GM21367 (cell line): ENCODE measurements around the gene PXDC1.
"Not testable (repeated sequence)": the region's sequence is repeated elsewhere in the genome, so short reads cannot be mapped to it uniquely, and the experiment has no call there.

ENCODE experiments used
- ATAC-seq: cut with Tn5 transposase; IDR thresholded peaks from one replicate; pipeline ENCODE4 v1.9.1; 2021; ENCODE audit not compliant: unreplicated experiment

The PXDC1 gene

DNA sequence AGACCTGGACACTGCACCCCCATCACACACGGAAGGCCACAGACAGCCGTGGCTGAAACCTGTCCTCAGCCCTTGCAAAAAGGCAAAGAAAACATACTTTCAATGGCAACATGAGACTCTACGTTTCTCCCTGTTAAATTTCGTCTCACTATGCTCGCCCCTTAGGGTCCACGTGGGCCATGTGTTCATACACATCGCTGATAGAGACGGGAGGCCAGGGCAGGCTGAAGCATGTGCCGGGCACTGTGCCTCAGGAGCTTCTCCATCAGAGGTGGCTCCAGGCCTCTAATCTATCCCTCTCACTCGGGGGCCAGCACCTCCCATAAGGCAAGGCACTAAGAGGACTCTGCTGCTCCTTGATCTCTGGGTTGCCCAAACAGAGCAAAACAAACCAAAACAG, 17.5 kb downstream of the PXDC1 start:
- no peak for ATAC-seq

DNA sequence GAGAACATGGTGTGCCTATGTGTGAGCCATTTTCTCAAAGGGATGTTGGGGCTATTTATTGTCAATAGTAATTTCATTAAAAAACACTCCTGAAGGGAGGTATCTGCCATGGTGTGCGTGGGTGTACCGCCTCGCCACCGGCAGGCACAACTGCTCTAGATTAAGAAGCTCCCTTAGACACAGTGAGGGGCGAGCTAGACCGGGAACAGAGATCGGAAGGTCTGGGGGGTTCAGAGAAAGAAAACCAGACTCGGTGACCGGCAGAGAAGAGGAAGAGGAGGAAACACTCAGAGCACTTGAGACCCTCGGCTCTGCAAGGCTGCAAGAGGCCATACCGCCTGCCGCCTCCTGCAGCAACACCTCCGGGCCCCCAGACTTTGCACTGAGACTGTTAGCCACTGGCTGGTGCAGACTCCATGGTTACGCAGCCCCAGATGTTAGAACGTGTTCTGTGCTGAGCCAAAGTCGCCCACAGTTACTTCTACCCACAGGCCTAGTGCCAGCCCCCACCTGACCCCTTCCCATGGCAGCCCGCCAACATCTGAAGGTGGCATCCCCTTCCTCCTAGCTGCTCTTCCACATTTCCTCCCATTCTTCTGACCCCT, 18.1 kb downstream of the PXDC1 start:
- no peak for ATAC-seq

DNA sequence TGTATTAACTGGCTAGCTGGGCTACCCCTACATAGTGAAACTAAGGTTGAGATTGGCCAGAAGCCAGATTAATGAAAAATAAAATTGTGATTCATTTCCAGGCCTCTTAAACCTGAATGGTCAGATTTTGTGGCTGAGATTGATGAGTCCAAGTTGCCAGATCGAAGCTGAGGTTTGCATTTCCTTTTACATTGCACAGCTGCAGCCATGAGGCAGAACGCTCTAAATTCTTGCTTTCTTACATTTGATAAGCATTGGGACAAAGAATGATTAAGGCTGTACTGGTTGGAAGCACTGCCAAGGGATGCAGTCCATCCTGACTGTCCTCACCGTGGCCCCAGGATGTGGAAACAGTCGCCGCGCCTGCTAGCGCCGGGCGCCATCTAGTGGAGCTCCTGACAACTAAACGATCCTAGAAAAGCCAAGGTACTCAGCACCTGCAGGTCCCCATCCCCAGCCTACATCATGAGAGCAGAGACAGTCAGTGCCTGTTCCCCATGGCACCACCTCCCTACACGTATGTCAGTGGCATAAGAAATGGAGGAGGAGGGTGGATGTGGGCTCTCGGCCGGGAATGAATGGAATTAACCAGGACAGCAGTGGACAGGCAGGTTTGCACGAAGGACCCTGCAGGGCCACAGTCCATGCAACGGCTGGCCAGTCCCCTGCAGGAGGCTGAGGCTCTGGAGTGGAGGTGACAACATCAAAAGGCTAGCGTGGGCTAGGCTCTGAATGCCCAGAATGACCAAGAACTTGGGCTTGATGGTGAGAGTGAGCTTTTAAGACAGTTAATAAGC, 19.0 kb downstream of the PXDC1 start:
- ATAC-seq = no peak

DNA sequence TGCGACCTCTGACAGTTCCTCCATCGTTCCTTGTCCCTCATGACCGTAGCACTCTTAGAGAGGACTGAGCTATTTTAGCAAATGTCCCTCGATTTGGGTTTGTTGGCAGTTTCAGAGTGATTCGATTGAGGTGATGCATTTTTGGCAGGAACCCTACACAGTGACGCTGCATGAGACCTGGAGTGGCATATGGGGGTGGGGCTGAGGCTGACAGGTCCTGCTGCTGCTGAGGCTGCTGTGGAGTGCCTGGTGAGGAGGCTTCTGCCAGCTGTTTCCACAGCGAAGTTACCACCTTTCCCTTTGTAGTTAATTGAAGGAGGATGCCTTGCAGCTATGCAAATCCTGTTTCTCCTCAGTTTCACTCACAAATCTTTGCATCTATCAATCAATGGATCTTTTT, 19.8 kb downstream of the PXDC1 start:
- ATAC-seq = no peak

DNA sequence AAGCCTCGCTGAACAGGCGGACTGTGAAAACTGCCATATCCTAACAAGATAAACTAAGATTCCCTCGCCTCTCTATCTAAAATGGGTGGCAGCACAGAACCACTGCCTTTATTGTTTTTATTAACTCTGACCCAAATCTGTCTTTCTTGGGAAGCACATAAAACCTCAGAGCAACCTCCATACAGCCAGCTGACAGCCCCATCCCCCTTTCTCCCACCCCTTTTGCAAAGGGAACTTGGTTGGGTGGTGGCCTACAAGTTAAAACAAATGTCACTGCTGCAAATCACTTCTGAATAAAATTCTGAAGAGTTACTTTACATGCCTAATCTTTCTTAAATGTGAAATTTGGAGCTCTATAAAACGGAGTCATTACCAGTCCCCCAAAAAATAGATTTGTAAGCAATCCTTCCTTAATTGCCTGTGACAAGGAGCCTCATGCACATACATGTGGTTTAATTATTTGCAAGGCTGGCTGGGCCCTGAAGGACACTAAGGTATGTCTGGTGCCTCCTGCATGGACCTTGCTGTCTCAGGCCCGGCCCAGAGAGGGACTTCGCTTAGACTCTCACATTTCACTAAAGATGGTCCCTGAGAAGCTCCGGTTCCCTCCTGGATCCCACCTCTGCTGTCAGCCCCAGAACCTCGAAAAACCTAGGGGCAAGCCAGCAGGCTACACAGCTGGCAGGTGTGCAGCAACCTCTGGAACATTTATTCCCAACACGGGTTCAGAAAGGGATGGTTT, 21.7 kb downstream of the PXDC1 start:
- ATAC-seq = no peak

DNA sequence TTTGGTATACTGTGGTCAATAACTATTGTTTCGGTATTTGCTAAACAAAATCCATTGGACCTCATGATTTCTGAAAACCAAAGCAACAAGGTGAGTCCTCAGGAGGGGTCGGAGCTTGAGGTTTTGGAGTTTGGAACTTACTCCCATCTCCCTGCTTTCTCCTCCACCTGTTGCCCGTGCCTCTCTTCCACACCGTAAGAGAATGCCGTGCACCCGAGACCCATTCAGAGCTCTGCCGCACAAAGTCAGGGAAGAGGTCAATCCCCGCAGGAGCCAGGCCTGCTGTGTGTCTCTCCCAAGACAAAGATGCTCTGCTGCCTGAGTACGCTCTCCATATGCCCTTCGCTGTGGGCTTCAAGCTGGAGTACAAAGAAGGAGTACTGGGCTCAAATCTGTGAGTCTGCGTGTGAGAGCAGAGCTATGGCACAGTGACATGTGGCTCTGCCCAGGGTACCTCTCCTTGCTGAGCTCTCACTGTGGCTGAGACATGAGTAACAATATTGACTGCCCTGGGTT, 23.9 kb downstream of the PXDC1 start:
- ATAC-seq = no peak

DNA sequence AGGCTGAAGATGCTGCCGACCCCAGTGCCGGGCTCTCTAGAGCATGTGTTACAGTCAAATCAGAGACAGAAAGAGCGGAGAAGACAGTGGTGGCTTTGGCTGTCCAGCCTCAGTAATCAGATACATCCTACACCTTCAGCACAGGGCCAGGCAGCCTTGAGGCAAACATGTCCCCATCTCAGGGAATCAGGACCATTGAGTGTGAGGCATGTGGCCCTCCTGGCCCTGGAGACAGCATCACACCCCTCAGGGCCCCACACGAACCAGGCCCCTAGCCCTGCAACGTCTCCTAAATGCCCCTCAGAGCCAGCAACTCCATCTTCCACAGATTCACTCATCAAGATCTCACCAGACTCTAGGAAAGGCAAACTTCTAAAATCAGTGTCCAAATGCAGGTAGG, 24.5 kb downstream of the PXDC1 start:
- ATAC-seq = no peak

DNA sequence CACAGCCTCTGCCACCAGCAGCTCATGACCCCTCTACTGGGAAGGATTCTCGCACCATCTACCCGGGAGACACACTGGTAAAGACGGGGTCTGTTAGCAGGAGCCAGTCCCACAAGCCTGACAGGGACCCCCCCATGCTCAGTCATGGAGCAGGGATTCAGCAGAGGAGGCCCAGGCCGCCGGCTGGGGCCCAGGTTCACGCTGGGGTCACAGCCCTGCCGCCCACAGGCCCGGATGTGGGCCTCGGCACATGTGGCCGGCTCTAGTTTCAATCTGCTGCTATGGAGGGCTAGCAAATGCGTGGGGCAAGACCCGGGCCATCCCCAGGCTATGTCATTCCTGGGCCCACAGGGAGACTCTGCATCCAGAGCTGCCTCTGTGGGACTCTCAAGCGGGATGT, 25.1 kb downstream of the PXDC1 start:
- no peak for ATAC-seq

DNA sequence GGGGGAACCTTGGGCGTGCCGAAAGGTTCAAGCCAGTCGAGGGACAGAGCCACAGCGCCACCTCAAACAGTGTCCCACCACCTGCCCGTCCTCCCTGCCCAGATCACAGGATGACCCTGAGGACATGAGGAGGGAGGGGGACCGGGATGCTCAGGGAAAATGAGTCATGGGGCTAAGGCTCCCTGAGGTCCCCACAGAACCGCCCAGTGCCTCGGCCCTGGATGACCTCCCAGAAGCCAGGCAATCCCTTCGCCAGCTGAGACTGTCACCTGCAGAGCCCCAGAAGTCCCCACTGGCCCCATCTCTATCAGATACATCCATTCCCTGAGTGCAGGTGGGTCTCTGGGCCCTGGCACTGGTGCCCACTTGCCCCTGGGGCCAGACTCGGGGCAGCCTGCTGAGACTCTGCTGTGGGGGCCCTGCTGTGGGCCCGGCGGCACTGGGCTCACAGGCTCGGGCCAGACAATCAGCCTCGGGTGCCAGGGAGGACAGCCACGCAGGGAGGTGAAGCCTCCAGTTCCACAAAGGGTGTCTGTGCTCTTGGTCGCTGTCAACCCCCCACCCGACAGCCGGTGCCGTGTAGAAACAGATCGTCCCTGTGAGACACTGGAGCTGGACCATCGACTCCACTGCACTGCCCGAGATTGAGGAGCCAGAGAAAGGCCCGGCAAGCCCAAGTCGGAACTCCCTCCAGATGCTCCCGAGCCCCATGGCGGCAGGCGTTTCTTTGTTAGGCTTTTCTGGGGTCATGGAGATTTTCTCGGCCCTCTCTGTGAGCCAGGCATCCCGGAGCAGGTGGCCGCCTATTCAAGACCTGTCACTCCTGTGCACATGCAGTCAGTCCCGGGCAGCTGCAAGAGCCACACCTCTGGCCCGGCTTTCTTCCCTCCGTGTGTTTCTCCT, 26.1 kb downstream of the PXDC1 start:
- ATAC-seq = no peak

DNA sequence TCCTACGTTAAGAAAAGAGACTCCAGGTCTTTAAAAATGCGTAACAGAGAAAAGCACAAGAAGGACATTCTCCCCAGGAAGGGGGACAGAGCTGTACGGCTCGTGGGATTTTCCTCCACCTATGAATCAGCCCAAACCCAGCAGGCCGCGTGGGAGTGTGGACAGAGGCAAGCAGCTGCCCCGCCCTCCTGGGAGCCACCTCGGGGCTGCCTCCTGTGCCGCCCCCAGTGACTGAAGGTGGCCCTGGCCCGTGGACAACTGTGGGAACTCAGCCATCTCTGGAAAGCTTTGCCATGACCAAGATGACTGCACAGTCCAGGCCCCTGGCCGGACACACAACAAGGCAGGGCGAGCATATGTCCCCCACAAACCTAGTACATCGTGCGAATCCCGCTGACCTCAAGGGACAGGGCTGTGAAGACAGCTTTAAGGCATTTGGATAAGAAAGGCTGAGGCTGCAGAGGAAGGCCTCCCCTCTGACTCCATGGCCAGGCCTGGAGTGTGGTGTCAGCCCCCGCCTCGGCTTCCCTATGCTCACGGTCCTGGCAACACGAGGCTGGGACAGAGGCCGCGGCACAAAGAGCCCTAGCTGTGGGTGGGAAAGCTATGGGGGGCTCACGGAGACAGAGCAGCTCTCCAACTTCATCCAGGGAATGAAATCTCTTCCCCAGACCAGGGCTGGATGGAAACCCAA, 26.9 kb downstream of the PXDC1 start:
- no peak for ATAC-seq

DNA sequence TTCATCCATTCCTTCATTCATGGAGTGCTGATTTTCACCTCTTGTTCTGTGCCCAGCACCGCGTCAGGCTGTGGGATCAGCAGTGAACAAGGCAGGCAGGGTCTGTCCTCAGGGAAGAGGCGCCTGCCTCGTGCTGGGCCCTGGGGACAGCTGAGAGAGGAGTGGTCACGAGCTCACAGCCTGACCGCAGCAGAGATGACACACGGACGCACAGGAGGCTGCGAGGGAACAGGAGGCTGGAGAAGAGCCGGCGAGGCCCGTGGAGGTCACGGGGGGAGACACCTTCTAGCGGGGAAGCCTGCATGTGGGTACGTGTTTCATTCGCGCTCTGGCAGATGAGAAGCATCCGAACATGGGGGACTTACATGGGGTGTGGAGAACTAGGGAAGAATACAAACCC, 27.5 kb downstream of the PXDC1 start:
- ATAC-seq = no peak

DNA sequence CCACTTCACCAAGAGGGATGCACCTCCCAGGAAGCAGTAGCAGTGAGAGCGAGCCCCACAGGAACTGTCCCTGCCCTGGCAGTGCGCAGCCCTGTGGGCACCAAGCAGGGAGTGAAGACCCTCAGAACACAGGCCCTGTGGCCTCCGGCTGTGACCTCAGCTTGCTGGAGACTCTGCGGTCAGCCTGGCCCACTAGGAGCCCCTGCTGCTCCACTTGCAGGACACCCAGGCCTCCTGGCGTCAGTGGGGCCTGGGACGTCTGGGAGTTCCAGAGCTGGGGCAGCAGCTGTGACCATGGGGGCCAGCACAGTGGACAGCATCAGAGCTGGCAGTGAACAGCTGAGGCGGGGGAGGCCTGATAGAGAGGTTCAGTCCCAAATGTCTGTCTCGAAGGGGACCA, 28.3 kb downstream of the PXDC1 start:
- ATAC-seq = no peak

DNA sequence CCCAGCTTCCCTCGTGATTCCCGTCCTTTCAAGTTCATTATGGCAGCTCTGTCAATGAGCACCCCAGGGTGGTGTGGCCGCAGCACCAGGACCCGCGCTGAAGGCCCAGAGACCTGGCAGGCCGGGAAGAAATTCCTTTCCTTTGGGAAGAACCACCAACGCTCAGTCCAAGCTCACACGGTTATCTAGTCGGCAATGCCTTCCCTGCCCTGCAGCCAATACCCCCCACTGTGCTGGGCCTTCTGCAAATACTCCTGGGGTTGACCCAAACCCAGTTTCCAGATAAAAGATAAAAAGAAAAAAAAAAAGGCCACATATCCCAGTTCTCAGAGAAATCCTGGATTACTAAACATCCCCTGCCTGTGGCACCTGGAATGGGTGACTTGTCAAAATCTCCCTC, 28.7 kb downstream of the PXDC1 start:
- ATAC-seq = no peak

DNA sequence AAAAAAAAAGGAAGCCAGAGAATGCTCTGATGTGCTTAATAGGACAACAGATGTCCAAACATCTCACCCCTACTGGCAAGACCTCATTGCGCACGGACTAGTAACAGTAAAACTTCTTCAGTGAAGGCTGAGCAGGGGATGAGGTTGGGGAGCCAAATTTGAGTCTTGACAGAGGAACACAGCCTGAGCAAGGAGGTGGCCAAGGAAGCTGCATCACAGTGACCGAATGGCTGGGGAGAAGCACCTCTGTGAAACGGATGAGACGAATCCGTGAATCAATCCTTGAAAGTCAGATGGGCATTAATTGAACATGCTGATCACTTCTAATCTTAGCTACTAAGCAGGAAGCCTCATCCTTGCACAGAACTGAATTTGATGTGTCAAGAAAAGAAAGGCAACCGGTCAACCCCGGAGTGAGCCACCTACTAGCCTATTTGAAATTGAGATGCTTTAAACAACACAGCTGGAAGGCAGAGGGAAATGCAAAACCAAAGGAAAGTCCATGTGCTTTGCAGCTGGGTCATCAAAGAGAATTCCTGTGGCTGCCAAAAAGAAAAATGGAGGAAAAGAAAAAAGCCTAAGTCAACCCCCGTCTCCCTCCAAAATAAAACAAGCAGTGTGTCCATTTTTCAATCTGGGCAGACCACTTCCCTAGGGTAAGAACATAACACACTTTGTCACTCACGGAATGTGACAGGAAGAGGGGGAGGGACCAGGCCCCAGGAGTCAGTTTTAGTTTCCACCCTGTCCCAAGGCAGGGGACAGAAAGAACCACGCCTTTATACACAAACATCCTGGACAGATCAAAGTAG, 29.5 kb downstream of the PXDC1 start:
- no peak for ATAC-seq

DNA sequence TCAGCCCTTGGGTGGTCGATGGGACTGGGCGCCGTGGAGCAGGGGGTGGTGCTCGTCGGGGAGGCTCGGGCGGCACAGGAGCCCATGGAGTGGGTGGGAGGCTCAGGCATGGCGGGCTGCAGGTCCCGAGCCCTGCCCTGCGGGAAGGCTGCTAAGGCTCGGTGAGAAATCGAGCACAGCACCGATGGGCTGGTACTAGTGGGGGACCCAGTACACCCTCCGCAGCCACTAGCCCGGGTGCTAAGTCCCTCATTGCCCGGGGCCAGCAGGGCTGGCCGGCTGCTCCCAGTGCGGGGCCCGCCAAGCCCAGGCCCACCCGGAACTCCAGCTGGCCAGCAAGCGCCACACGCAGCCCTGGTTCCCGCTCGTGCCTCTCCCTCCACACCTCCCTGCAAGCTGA, 30.7 kb downstream of the PXDC1 start:
- ATAC-seq = not testable (repeated sequence)

DNA sequence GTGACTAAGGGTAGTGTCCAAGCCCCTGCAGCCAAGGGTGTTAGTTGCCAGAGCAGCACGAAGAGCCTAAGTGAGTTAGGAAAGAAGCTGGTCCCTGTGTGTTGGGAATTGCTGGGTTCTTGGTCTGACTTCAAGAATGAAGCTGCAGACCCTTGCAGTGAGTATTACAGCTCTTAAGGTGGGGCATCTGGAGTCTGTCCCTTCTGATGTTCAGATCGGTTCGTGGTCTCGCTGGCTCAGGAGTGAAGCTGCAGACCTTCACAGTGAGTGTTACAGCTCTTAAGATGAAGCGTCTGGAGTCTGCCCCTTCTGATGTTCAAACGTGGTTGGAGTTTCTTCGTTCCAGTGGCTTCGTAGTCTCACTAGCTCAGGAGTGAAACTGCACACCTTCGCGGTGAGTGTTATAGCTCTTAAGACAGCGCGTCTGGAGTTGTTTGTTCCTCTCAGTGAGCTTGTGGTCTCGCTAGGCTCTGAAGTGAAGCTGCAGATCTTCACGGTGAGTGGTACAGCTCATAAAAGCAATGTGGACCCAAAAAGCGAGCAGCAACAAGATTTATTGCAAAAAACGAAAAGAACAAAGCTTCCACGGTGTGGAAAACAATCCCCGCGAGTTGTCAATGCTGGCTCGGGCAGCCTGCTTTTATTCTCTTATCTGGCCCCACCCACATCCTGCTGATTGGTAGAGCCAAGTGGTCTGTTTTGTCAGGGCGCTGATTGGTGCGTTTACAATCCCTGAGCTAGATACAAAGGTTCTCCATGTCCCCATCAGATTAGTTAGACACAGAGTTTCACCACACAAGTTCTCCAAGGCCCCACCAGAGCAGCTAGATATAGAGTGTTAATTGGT, 31.8 kb downstream of the PXDC1 start:
- ATAC-seq = no peak

DNA sequence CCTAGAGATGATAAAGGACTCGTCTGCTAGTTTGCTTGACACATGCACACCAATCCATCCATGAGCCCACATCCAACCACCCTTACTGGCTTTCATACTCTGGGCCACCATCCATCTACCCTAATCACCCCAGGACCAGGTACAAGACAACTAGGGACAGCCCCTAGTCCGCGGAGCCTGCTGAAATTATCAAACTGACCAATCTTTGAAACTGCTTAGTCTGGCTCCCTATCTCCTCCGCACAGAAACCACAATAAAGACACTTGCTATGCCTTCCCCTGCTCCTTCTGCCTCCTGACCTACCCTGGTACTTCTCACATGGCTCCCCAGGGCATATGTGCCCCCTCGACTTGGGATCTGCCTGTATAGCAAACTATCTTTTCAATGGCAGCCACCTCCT, 33.1 kb downstream of the PXDC1 start:
- ATAC-seq = no peak

DNA sequence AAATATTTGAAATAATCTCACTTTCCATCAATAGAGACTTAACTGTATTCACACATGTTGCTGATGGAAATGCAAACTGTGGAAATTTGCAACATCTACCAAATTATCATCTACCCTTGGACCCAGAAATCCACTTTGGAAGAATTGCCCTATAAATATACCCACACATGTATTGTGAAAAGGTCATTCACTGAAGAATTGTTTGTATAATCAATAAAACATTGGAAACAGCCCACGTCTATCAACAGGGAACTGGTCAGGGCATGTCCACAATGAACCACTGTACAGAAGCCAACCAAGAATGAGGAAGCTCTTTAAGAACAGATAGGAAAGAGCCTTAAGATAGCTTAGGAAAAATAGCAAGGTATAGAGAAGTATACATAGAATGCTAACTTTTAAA, 36.2 kb downstream of the PXDC1 start:
- no peak for ATAC-seq

DNA sequence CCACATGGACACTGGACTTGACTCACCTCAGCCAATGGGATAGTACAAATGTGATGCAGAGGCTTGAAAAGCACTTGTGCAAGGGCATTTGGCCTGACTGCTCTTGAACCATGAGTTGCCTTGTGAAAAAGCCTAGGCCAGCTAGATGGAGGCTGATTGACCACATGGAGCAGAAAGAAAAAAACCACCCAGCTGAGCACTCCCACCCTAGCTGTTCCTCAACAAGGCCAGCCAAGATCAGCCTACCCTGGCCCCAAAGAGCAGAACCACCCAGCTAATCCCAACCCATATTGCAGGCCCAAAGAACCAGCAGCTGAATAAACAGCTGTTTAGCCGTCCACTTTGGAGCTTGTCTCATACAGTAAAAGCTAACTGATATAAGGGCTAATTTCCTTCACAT, 36.7 kb downstream of the PXDC1 start:
- ATAC-seq = no peak
